GM19452 (cell line): ENCODE results near the gene SYNE3.

Experiments
- ATAC-seq: cut with Tn5 transposase; IDR thresholded peaks from one replicate; pipeline ENCODE4 v1.9.1; 2021; ENCODE audit not compliant: unreplicated experiment

The SYNE3 gene

DNA sequence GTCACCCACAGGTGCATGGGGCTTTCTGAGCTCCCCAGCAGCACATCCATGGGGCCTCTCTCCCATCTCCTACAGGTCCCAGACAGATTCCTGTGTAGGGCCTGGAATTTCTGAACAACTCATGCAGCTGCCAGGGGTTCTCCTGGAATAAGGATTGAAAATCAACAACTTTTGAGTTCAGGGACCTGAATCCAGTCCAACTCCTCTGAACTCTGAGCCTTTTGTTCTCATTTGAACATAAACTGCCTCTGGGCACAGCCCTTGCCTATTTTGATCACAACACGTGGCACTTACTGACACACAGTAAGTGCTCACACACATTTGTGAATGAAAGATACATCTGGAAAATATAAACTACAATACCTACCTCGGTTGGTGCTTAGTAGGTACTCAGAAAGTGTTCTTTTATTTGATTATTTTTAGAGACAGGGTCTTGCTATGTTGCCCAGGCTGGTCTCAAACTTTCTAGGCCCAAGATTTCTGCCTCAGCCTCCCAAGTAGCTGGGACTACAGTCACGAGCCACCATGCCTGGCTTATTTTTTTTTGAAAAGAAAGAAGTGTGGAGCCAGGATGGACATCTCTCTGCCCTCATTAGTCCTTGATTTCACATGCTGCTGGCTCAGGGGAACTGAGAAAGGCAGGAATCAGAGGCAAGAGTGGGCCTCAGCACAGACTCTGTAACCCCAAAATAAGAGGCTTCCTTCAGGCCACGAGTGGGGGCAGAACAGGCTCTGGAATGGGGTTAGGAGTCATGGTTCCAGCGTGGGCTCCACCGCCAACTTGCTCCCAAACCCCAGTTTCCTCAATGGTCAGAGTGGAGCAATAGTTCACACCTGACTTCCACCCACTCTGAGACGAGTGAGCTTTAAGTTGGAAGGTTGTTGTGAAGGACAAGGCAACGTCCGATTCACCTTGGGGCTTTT is 27.0 kb downstream of the SYNE3 start:
- no peak for ATAC-seq

DNA sequence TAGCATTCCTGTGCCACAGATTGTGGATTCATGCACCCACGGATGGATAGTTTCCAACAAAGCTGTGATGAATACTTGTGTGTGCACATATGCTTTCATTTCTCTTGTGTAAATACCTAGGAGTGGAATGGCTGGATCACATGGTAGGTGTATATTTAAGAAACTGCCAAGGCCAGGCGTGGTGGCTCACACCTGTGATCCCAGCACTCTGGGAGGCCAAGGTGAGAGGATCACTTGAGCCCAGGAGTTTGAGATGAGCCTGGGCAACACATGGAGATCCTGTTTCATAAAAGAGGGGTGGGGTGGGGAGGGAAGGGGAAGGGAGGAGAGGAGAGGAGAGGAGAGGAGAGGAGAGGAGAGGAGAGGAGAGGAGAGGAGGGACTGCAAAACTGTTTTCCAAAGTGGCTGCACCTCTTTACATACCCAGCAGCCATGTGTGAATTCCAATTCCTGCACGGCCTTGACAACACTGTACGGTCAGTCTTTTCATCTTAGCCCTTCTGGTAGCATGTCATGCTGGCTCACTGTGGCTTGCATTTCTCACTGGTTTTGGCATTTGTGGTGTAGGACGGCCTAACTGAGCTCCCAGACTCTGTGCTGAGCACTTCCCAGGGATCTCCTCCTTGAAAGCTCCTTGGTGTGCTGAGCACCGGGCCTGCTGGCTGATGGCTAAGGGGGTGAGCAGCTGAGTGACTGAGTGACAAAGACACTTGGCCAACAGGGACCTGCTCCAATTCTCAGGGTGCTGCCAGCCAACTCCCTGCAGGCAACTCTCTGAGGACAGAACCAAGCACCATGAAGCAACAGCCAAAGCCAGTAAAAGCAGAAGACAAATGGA is 27.9 kb downstream of the SYNE3 start:
- no peak for ATAC-seq

DNA sequence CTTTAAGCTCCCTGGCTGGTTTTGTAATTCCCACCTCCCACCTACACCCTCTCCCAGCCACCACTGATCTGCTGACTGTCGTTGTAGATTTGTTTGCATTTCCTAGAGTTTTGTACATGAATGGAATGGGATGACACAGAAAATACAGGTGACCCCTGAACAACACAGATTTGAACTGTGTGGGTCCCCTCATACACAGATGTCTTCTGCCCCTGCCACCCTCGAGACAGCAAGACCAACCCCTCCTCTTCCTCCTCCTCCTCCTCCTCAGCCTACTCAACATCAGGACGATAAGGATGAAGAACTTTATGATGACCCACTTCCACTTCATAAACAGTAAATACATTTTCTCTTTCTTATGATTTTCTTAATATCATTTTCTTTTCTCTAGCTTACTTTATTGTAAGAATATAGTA is 28.8 kb downstream of the SYNE3 start:
- no peak for ATAC-seq

DNA sequence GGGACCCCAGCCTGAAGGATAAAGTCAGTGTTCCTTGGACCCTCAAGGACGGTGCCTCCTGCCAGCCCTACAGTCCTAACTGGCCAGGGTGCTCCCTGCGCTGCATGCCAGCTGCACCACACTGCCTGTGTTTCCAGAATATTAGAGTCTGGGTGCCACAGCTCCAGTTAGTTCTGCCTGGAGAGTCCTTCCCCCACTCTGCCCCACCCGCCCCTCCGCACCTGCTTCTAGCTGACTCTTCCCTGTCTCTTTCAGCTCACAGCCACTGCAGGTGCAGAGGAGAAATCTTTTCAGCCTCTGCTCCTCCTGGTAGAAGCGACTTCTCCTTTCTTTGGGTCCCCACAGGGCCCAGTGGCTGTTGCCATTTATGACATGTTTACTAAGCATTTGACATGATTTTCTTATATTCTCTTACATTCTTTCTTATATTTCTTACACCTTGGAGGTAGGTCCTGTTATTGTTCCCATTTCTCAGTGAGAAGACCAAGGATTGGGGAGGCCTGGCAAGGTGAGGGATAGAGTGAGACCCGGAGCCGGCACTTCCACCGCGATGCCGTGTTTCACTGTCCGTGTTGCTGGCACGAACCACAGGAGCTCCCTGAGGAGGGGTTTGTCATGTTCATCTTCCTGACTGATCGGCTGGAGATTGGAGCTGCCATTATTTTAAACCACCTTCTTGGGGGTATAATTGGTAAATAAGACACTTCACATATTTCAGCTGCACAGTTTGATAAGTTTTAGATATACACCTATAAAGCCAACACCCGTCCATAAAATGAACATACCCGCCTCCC is 29.4 kb downstream of the SYNE3 start:
- ATAC-seq = no peak

DNA sequence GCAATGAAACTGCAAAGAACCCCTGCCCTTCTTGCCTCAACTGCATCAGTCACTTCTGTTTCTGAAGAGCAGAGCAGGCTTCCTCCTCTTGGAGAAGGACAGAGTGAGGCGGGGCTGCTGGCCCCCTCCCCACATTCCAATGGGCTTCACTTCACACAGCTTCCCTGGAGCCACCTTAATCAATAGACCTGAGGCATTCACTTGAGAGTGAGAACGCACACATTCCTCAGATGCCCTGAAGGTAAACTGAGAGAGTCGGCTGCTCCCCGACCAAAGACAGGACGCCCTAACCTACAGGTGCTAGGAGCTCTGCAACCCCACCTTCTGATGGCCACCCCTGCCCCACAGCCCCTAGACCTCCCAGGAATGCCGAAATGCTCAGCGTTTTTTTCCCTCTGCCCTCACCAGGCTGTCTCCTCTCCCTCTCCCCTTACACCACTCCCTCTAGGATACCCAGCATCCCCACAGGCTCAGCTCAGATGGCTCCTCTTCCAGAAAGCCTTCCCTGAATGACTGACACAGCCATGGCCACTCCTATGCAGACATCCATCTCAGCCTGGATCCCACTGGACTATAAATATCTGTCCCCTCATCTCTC is 31.1 kb downstream of the SYNE3 start:
- no peak for ATAC-seq

DNA sequence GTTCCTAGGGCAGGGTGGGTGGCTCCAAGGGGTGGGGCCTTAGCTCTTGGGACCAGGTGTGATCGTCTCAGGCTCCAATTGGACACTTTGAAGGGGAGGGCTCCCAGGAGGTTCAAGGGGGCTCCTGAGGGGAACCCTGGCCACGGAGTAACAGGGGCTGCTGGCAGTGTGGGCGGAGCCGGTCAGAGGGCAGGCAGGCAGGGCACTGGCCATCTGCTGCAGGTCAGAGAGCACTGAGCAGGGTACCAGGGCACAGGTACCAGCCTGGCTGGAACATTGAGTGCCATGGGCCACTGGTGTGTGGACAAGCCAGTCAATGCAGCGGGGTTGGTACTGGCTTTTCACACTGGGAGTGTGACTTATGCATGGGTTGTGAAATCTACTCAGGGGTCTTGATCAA is 32.2 kb downstream of the SYNE3 start:
- no peak for ATAC-seq

DNA sequence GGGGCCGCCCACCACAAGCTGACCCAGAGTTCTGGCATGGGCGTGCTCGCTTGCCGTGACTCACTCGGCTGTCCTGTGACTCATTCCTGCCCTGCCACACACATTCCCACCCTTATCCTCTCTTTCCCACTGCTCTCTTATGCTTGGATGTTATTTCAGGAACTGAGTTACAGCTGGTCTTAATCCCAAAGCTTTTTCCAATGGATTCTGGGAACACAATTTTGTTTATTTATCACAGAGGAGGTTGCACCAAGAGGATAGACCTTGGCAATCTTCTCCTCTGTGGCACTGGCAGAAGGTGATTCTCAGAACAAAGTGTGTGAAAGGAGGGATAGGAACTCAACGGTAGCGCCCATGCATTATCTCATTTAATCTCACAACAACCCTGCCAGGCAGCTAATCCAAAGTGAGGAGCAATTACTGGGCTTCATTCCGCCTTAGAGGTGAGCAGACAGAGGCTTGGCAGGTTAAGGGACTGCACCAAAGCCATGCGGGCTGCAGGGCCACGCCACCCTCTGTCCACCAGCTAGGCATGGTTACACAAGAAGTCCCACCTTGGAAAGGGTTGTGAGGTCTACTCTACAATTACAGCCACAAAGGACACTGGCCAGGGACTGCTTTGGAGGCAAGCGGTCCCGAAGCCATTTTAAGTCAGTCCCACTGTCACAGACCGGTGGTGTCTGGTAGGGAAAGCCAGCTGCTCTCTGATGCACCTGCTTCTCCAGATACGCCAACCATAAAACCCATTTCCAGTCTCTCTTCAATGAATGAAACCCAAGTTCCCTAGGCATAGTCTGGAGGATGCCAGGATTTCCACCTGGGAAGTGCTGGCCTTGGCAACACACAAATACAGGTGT is 32.9 kb downstream of the SYNE3 start:
- no peak for ATAC-seq

DNA sequence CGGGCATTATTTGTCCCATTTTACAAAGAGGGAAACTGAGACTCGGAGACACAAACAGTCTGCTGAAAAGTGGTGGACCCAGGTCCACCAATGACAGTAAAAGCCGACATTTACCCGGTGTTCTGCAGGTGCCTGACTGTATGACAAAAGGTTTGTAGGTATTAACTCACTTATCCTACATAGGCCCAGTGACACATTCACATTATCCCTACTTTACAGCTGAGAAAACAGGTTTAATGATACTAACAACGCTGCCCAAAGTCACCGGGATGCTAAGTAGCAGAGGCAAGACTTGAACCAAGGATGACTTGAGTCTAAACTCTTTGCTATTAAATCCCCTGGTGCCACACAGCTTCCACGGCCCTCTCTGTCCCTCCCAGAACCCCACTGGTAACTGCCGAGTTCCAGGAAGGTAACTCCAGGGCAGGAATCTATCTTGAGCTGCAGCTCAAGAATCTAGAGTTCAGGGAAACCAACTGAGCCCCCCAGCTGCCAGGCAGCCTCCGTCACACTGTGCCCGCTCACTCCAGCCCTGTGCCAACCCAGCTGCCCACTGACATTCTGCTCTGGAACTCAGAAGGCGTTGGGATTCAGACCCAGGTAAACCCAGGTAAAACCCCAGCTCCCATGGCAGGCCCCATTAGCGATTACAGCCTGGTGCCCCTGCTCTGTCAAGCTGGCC is 33.7 kb downstream of the SYNE3 start:
- ATAC-seq = no peak

DNA sequence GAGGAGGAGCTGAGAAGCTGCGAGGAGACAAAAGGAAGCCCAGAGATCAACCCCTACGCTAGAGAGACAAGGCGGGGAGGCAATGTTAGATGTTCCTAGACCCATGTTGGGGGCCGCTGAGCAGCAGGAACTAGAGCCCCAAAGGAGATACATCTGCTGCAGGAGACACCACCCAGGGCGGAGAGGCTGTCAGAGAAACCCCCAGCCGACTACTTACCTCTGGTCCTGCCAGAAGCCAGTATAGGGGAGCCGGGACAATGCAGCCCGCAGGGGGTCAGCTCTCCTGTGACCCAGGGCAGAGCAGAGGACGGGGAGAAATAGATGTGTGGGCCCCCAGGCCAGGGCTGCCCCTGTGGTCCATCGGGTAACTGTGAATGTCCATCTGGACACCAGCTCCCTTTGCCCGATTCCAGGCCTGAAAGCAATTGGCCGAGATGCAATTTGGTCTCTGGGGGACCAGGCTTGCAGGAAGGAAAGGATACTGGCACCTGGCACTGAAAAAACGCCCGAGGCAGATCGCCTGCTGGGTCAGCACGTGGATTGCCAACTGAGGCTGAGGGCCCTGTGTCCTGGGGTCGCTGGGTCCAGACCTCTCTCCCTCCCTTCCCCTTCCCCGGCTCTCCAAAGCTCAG is 34.9 kb downstream of the SYNE3 start:
- ATAC-seq = no peak

DNA sequence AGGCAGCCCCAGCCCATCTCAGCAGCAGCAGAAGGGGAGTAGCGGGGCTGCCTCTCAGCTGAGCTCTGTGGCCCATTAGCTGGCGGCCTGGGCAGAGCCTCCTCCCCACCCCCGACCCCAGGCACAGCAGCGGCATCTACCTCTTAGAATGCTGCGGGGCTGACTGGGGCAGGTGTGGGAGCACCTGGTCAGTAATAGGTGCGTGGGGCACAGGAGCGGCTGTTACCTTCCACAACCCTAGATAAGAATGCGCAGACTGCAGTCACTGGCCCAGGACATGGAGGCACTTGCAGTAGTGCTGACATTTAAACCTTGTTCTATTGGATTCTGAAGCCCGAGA is 35.6 kb downstream of the SYNE3 start:
- ATAC-seq = no peak

DNA sequence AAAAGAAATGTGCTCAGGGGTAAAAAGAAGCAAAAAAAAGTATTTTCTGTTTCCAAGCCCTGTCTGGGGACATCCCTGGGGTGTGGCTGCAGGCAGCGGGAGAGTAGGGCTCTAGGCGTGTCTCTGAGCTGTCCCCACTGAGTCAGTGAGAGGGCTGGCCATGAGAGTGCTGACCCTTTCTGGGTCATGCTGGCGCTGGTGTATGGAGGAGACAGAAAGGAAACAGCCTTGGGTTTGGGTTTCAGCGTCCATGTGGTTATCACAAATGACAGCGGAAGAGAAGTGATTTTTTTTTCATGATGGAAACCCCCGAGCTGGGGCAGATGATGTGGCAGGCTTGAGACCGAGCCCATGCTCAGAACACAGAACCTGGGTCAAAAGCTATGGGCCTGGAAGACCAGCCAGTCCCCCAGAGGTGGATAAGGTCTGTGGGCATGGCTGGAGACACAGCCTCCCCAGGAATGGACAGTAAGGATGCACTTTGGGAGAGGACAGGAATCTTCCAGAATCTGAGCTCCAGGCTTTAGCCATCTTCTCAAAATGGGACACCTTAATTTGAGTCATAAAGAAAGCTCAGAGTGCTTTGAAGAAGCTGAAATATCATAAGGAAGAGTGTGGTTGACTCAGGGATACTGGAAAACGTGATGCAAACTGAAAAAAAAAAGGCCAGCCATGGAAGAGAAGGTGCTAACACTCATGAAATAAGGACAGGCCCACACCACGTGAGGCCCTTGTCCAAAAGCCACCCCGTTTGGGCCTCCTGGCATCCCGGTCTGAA is 36.2 kb downstream of the SYNE3 start:
- no peak for ATAC-seq

DNA sequence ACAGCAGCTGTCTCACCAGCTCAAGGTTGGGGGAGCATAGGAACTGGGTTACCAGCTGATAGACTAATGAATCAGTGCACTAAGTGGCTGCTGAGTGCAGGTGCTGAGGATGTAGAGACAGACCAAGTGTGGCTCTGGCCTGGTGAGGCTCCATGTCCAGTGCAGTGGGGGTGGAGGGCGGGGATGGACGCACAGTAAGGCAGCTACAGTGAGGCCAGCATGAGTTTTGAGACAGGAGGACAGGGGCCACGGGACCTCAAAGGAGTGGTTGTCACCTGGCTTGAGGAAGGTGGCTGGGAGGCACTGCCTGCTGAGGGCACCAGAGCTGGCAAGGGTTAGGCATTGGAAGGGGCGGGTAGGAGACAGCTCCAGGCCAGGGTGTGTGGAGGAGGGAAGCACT is 37.0 kb downstream of the SYNE3 start:
- ATAC-seq = no peak

DNA sequence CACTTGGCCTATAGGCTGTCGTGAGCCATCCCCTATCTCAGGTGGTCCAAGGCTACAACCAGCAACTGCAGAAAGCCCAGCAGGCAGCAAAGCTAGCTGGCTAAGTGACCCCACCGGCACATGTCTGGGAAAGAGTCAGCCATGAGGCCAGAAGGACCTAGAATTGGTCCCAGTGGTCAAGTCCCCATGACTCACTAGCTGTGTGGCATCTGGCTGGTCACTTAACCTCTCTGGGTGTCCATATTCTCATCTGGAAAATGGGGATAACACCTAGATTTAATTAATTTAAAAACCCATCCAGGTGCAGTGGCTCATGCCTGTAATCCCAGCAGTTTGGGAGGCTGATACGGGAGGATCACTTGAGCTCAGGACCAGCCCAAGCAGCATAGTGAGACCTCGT is 37.6 kb downstream of the SYNE3 start:
- no peak for ATAC-seq

DNA sequence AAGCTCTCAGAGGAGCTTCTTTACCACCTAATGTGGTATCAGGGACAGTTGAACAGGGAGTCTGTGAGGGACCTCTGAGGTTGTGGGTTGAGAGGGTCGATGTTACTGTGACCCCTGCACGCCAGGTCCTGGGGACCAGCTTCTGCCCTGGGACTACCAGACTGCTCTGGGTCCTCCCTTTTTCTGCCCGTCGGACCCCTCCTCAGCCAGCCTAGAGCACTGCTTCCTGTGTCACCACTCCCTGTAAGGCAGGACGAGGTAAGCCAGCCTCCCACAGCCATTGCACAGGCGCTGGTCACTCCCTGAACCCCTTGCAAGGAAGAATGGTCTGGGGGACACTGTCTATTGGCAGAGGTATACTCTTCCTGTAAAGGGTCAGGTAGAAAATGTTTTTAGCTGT is 38.1 kb downstream of the SYNE3 start:
- ATAC-seq = no peak

DNA sequence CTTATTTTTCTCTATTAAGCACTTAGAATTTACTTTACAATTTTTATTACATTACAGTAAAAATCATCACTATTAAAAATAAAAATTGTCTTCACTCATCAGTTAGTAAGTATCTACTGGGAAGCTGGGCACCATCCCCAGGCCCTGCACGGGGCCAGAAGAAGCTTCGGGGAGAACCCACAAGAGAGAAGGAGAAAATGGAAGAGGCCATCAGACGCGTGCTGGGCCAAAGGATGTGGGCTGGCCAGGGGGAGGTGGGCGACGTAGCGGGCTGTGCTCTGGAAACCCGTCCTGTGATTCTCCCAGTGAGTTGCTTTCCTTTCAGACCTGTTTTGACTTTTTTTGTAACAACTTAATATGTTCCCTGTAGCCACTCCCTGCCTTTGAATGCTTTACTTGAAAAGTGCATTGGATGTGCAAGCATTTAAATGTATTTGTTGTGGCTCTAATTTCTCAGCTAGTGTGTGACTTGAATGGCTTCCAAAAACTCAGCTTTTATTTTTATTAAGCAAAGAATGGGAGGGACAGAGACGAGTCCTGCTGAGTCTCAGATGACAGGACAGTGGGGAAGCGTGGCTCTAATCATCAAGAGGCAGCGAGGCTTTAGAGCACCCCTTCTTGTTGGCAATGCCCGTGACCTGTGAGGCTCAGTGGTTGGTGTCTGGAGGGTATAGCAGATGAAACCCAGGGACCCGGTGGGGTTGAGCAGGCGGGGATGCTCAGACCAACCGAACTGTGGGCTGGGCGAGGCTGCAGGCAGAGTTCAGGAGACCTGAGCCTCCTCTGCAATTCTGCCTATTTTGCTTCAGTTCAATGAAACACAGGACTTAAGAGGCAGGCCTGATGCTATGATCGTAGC is 38.8 kb downstream of the SYNE3 start:
- ATAC-seq = no peak

DNA sequence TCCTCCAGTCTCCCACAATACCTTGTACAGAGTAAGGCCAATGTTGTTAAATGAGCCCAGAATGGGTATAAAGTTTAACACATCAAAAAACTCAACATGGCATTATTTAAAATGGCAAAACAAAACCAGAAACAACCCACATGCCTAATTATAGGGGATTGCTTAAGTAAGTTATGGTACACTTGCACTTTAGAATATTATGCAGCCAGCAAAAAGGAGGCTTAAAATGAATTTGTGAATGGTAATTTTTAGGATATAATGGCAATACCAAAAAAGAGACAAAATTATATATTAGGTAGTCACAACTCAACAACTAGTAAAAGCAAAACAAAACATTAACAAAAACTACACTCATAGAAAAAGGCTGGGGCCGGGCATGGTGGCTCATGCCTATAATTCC is 39.7 kb downstream of the SYNE3 start:
- no peak for ATAC-seq

DNA sequence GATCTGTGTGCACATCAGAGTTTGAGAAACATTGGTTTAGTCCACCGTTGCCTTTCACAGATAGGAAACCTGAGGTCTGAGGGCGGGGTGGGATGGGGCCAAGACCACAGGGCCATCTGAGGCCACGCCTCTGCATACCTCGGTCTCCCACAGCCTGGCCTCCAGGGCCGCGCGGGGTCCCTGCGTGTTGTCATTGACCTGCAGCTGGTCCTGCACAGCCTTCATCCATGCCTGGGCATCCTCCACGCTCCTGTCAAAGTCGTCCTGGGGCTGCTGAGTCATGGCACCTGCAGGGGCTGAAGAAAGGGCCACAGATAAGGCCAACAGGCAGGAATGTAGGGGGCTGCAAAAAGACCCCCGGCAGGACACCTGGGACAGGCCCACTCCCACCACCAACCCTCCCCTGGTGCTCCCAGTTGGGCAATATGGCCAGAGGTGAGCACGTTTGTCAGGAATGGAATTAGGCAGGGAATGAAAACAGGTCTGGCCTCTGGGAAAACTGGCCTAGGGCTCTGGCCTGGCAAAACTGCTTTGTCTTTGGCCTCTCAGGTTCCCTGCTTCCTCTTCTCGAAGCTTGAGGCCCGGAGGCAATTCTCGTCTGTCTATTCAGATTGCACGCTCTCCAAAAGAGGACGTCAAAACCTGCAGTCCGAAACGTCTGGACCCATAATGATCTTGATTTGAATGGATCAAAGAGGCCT is 40.8 kb downstream of the SYNE3 start:
- no peak for ATAC-seq
